ENCODE results near the gene CLIP1. TPM values are rescaled to one million over a fixed set of nuclear protein-coding genes. Genes with fewer than 3 reads are reported as not detected.
A peak's percentile ranks its signal among the peaks of the same experiment; 100 is the strongest.
"Not testable (repeated sequence)": the region's sequence is repeated elsewhere in the genome, so short reads cannot be mapped to it uniquely, and the experiment has no call there.

CLIP1 gene
- total RNA-seq, 4 donors from 2014 or later, result 118 to 164 (median 133) TPM

DNA sequence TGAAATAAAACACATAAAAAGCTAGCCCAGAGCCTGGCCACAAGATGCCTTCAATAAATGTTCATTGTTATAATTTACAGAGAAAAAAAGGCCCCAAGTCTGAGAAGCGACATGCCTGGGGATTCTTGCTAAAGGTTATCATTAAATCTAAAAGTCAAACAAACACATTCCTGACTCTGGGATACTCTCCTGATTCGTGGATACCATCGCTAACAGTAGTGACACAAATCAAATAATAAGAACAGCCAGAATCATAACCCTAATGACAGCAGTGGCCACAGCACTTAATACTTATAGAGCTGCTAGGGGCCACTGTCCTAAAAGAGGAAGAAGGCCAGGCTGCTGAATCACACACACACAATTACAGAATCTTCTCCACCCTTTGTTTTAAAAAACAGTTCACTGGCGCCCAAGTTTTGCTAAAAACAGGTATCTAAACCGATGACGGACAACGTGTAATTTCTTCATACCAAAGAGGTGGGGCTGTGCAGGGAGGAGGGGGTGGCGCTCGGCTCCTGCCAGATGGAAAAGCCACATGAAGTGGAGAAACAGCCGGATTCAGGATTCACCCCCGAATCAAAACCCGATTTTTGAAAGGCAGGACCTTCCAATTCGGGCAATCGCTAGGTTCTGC is 1.2 kb downstream of the CLIP1 start:
- H3K4me3 ChIP-seq (ENCODE audit: low read depth, poor library complexity, severe bottlenecking), result peak overlapping the region; percentile 70
- peak; percentile 58 to 92 for DNase-seq (ENCODE audit: low spot score in 2 of 2)
- intact Hi-C loops (cut with DNase I; ENCODE audit: low total_unique reads), result no loop called here
- 3 to 4% methylated on average over 14 of the region's 14 CpGs for WGBS, 2 donors
- TF ChIP-seq, protein P1, sequence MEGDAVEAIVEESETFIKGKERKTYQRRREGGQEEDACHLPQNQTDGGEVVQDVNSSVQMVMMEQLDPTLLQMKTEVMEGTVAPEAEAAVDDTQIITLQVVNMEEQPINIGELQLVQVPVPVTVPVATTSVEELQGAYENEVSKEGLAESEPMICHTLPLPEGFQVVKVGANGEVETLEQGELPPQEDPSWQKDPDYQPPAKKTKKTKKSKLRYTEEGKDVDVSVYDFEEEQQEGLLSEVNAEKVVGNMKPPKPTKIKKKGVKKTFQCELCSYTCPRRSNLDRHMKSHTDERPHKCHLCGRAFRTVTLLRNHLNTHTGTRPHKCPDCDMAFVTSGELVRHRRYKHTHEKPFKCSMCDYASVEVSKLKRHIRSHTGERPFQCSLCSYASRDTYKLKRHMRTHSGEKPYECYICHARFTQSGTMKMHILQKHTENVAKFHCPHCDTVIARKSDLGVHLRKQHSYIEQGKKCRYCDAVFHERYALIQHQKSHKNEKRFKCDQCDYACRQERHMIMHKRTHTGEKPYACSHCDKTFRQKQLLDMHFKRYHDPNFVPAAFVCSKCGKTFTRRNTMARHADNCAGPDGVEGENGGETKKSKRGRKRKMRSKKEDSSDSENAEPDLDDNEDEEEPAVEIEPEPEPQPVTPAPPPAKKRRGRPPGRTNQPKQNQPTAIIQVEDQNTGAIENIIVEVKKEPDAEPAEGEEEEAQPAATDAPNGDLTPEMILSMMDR (IDR thresholded peaks at IDR 0.05), result no peak
- no peak for TF ChIP-seq POLR2A (IDR thresholded peaks at IDR 0.05)

DNA sequence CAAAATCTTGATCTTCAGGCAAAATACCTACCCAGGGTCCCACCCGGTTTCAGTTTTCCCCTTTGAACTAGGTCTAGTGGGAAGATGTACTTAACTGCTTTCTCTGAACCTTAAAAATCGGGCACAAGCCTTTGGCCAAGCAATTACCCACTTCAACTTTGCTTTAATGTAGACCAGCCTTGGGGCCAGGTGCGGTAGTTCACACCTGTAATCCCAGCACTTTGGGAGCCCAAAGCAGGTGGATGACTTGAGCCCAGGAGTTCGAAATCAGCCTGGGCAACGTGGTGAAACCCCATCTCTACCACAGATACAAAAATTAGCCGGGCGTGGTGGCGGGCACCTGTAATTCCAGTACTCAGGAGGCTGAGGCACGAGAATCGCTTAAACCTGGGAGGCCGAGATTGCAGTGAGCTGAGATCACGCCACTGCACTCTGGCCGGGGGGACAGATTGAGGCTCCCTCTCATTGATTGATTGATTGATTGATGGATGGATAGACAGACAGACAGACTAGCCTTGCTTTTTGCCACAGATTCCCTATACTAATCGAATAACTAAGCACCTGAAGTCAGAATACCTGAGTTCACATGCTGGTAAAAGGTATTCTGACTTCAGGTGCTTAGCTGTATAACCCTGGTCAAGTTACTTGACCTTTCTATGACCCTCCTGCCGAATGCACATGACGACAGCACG is 1.9 kb downstream of the CLIP1 start:
- intact Hi-C loops (cut with DNase I; ENCODE audit: low total_unique reads), result no loop called here
- H3K4me3 ChIP-seq (ENCODE audit: low read depth, poor library complexity, severe bottlenecking), result no peak overlapping the region
- DNase-seq (ENCODE audit: low spot score in 2 of 2), result no peak
- TF ChIP-seq, protein P1 (IDR thresholded peaks at IDR 0.05), result no peak
- no peak for TF ChIP-seq POLR2A (IDR thresholded peaks at IDR 0.05)
- WGBS, 2 donors, result 70 to 81% methylated on average over 17 of the region's 17 CpGs

DNA sequence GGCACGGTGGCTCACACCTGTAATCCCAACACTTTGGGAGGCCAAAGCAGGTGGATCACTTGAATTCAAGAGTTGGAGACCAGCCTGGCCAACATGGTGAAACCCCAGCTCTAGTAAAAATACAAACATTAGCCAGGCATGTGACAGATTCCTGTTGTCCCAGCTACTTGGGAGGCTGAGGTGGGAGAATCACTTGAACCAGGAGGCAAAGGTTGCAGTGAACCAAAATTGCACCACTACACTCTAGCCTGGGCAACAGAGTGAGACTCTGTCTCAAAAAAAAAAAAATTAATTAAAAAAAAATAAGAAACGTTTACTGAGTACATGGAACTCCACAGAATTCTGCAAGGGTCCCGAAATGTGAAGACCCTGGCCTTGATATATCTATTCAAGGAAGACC is 3.4 kb downstream of the CLIP1 start:
- H3K4me3 ChIP-seq (ENCODE audit: low read depth, poor library complexity, severe bottlenecking); DNase-seq (ENCODE audit: low spot score in 2 of 2); intact Hi-C loops (cut with DNase I; ENCODE audit: low total_unique reads): not testable (repeated sequence)
- WGBS, 2 donors, result 87 to 90% methylated on average over 3 of the region's 3 CpGs

DNA sequence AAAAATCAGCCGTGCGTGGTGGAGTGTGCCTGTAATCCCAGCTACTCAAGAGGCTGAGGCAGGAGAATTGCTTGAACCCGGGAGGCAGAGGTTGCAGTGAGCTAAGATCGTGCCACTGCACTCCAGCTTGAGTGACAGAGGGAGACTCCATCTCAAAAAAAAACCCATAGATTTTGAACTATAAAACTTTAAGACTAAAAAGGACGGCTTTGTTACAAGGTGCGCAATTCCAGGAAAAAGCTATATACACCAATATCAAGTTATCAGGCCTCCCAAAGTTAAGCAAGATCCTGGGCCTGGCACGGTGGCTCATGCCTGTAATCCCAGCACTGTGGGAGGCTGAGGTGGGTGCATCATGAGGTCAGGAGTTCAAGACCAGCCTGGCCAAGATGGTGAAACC is 6.8 kb downstream of the CLIP1 start:
- intact Hi-C loops (cut with DNase I; ENCODE audit: low total_unique reads), result not testable (repeated sequence)

DNA sequence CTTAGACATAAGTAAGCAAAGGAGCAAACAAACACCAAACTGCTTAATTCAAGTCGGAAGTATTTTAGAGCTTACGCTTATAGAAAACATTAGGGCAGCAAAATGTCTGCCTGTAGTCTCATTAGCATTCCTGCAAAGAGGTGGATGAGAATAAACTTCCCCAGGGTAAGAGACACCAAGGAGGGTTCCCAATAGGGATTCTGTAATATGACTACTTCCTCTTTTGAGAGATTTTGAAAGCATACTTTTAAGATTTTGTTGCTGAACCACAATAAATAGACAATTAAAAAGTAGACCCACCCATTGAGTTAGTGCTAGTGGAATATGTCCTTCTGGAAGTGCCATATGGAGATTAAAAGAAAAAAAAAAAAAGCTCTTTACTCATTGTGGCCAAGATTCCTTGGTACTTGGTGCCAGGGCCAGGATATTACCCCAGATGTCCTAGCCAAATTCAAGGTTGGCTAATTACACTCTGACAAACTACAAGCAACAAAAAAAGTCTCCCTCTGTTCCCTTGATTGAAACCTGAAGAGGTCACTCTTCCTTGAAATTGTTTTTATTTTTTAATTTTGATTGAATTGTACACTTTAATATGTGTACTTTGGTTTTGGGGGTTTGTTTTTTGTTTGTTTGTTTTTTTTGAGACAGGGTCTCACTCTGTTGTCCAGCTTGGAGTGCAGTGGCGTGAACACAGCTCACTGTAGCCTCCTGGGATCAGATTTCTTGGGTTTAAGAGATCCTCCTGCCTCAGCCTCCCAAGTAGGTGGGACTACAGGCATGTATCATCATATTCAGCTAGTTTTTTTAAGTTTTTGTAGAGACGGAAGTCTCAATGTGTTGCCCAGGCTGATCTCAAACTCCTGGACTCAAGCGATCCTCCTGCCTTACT is 8.7 kb downstream of the CLIP1 start:
- DNase-seq (ENCODE audit: low spot score in 2 of 2), result no peak
- intact Hi-C loops (cut with DNase I; ENCODE audit: low total_unique reads), result no loop called here
- no peak overlapping the region for H3K4me3 ChIP-seq (ENCODE audit: low read depth, poor library complexity, severe bottlenecking)
- WGBS, 2 donors, result 53 to 56% methylated on average over 5 of the region's 5 CpGs
- TF ChIP-seq POLR2A (IDR thresholded peaks at IDR 0.05), result no peak
- TF ChIP-seq, protein P1 (IDR thresholded peaks at IDR 0.05), result no peak

More for the DNA sequence above, 6.8 kb downstream of the CLIP1 start:
- DNase-seq (ENCODE audit: low spot score in 2 of 2); H3K4me3 ChIP-seq (ENCODE audit: low read depth, poor library complexity, severe bottlenecking): not testable (repeated sequence)
- WGBS, 2 donors, result 89 to 93% methylated on average over 7 of the region's 7 CpGs

DNA sequence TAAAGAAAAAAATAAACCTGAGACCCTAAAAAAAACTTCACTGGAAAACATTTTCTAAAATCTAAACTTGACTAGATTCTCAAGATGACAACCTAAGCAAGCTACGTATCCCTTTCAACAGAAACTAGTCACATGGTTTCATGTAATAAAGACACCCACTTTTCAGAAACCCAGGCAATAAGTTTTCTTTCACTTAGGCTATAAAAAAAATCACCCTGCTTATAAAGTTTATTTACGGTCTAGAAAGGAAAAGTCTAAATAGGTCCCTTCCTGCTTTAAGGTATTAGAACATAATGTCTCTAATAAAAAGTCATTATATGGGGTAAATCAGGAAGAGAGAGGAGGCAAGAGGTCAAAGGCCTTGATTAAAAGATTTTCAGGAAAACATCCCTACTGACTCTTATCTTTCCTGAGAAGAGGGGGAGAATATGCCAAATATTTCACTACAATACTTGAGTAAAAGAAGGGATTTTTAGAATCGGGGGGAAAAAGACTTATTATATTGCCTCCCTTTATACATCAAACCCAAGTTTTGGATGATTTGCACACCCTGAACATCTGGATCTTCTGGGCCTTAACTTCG is 9.5 kb downstream of the CLIP1 start:
- TF ChIP-seq POLR2A (IDR thresholded peaks at IDR 0.05), result no peak
- TF ChIP-seq, protein P1 (IDR thresholded peaks at IDR 0.05), result no peak
- DNase-seq (ENCODE audit: low spot score in 2 of 2), result no peak
- H3K4me3 ChIP-seq (ENCODE audit: low read depth, poor library complexity, severe bottlenecking), result no peak overlapping the region
- intact Hi-C loops (cut with DNase I; ENCODE audit: low total_unique reads), result no loop called here
- 31 to 37% methylated on average over 4 of the region's 4 CpGs for WGBS, 2 donors
